Smooth muscle cell (in vitro differentiated cells): Measurements from ENCODE around the gene ZNF165. TPM values are rescaled to one million over a fixed set of nuclear protein-coding genes. Genes with fewer than 3 reads are reported as not detected.

Source experiments
- DNase-seq: peaks from one replicate; lab custom pipeline; 2025; ENCODE audit not compliant: unreplicated experiment; lab: John Stamatoyannopoulos, UW
- H2AFZ ChIP-seq: fragments of 200-600 bp; sonication (generic); 2 replicates; pipeline ENCODE4 v1.6.0; 2016; ENCODE audit warnings: antibody characterized with exemption, low read depth, mild to moderate bottlenecking
- H3F3A ChIP-seq: fragments of 200-600 bp; sonication (generic); 2 replicates; pipeline ENCODE4 v1.6.0; 2017; ENCODE audit warnings: antibody characterized with exemption, low read depth
- H3K27ac ChIP-seq: fragments of 200-600 bp; sonication (generic); 2 replicates; pipeline ENCODE4 v1.5.1; 2016; ENCODE audit warnings: low read depth, mild to moderate bottlenecking
- H3K27me3 ChIP-seq: fragments of 200-600 bp; sonication (generic); 2 replicates; pipeline ENCODE4 v1.6.1; 2016; ENCODE audit warnings: low read depth, mild to moderate bottlenecking
- H3K36me3 ChIP-seq: fragments of 200-600 bp; sonication (generic); 2 replicates; pipeline ENCODE4 v1.5.1; 2016; ENCODE audit warnings: low read depth
- H3K4me1 ChIP-seq: fragments of 200-600 bp; sonication (generic); 2 replicates; pipeline ENCODE4 v1.5.1; 2016; ENCODE audit warnings: low read depth
- H3K4me2 ChIP-seq: fragments of 200-600 bp; sonication (generic); 2 replicates; pipeline ENCODE4 v1.6.0; 2016; ENCODE audit warnings: mild to moderate bottlenecking
- H3K4me3 ChIP-seq: fragments of 200-600 bp; sonication (generic); 2 replicates; pipeline ENCODE4 v1.5.1; 2016; ENCODE audit warnings: mild to moderate bottlenecking
- H3K79me2 ChIP-seq: fragments of 200-600 bp; sonication (generic); 2 replicates; pipeline ENCODE4 v1.6.0; 2016; ENCODE audit warnings: low read depth, mild to moderate bottlenecking
- H3K9ac ChIP-seq: fragments of 200-600 bp; sonication (generic); 2 replicates; pipeline ENCODE4 v1.6.0; 2016; ENCODE audit warnings: low read depth
- H3K9me3 ChIP-seq: fragments of 200-600 bp; sonication (generic); replicated peaks from 2 replicates; pipeline ENCODE4 v1.5.1; 2016; ENCODE audit warnings: low read depth
- H4K20me1 ChIP-seq: fragments of 200-600 bp; sonication (generic); 2 replicates; pipeline ENCODE4 v1.6.0; 2016; ENCODE audit warnings: low read depth
- WGBS: methylation state at CpG from one replicate; pipeline ENCODE4 v1.1.7; 2016; ENCODE audit warnings: low lambda C conversion rate; 5-methylcytosine and 5-hydroxymethylcytosine counted together
- polyA plus RNA-seq: library from polyadenylated mRNA; unstranded; fragments of >200 nt; fragmentation: Nextera tagmentation; extraction: Ambion mirVana; gene quantifications from 2 replicates; pipeline ENCODE4 v1.2.1, GENCODE V29; 2016
- total RNA-seq: library from RNA; depleted of rRNA; stranded (reverse); fragments of >200 nt; gene quantifications from 2 replicates; pipeline ENCODE4 v1.2.3, GENCODE V29; 2014
- TF ChIP-seq, protein P1 (sequence below): fragments of 200-600 bp; sonication (generic); IDR thresholded peaks from 2 replicates; pipeline ENCODE4 v1.5.1; 2017; ENCODE audit warnings: borderline replicate concordance, mild to moderate bottlenecking, antibody characterized with exemption; ENCODE audit not compliant: insufficient read depth, poor library complexity, severe bottlenecking

Gene ZNF165
- total and polyA plus RNA-seq, 2 experiments from 2014 or later, result 0.29 to 0.72 TPM

DNA sequence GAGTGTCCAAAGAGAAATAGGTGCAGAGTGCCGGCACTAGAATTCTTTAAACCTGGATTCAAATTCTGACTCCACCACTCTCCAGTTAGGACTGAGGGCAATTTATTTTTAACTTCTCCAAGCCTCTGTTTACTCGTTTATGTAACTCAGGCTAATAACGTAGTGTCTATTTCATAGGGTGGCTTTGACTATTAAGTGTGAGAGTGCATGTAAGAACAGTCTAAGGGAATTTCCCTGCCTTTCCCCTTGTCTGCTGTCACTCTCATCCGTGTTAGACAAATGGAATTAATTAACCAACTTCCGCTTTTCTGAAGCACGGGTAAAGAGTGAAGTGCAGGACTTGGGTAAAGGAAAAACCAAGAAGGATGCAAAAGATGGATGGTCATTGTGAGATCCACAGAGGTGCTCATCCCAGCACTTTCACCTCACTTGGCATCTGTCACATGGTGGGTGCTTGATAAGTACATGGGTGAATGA is 57.2 kb downstream of the ZNF165 start:
- H3K4me2 ChIP-seq, result peak overlapping the region; percentile 95
- no peaks in the 10 kb centered on the region for H3K36me3 ChIP-seq
- no peaks in the 10 kb centered on the region for H3K9me3 ChIP-seq
- 5% methylated on average over 6 of the region's 6 CpGs for WGBS
- no peaks in the 10 kb centered on the region for H4K20me1 ChIP-seq
- peak overlapping the region; percentile 89 for H3K27ac ChIP-seq
- peak overlapping the region; percentile 97 for H2AFZ ChIP-seq
- H3K79me2 ChIP-seq, result peaks cover 60% of the 10 kb centered on the region
- peak overlapping the region; percentile 90 for H3K4me3 ChIP-seq
- no peaks in the 10 kb centered on the region for H3K27me3 ChIP-seq
- peaks cover 22% of the 10 kb centered on the region for H3K4me1 ChIP-seq
- TF ChIP-seq, protein P1, sequence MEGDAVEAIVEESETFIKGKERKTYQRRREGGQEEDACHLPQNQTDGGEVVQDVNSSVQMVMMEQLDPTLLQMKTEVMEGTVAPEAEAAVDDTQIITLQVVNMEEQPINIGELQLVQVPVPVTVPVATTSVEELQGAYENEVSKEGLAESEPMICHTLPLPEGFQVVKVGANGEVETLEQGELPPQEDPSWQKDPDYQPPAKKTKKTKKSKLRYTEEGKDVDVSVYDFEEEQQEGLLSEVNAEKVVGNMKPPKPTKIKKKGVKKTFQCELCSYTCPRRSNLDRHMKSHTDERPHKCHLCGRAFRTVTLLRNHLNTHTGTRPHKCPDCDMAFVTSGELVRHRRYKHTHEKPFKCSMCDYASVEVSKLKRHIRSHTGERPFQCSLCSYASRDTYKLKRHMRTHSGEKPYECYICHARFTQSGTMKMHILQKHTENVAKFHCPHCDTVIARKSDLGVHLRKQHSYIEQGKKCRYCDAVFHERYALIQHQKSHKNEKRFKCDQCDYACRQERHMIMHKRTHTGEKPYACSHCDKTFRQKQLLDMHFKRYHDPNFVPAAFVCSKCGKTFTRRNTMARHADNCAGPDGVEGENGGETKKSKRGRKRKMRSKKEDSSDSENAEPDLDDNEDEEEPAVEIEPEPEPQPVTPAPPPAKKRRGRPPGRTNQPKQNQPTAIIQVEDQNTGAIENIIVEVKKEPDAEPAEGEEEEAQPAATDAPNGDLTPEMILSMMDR, result no peak
- H3K9ac ChIP-seq, result peak overlapping the region; percentile 96
- DNase-seq, result no peak
- peaks cover 7% of the 10 kb centered on the region for H3F3A ChIP-seq

Other genes starting within 250 kb of the ZNF165 start
- gene OR2B2, start 168.2 kb upstream of the ZNF165 start, total RNA-seq, result not detected in 2 replicates
- gene OR2B2, start 168.2 kb upstream of the ZNF165 start, polyA plus RNA-seq, result not detected in 2 replicates
- not detected in 2 replicates for gene OR2B6, start 123.3 kb upstream of the ZNF165 start, total RNA-seq
- gene OR2B6, start 123.3 kb upstream of the ZNF165 start, polyA plus RNA-seq, result not detected in 2 replicates
- 0.81 and 1.1 TPM in 2 replicates for gene ZSCAN16, start 44.0 kb downstream of the ZNF165 start, total RNA-seq
- gene ZSCAN16, start 44.0 kb downstream of the ZNF165 start, polyA plus RNA-seq, result 0.86 and 3.5 TPM in 2 replicates
- 19.9 and 23.0 TPM in 2 replicates for gene ZKSCAN8, start 61.3 kb downstream of the ZNF165 start, total RNA-seq
- gene ZKSCAN8, start 61.3 kb downstream of the ZNF165 start, polyA plus RNA-seq, result 4.1 and 5.5 TPM in 2 replicates
- 18.3 and 18.4 TPM in 2 replicates for gene ZSCAN9, start 144.7 kb downstream of the ZNF165 start, total RNA-seq
- 7.3 and 12.4 TPM in 2 replicates for gene ZSCAN9, start 144.7 kb downstream of the ZNF165 start, polyA plus RNA-seq
- 4.5 and 5.1 TPM in 2 replicates for gene ZKSCAN4, start 171.7 kb downstream of the ZNF165 start, total RNA-seq
- 5.2 TPM in 2 replicates for gene ZKSCAN4, start 171.7 kb downstream of the ZNF165 start, polyA plus RNA-seq
- gene NKAPL, start 178.7 kb downstream of the ZNF165 start, total RNA-seq, result not detected in 2 replicates
- 0.18 and 0.28 TPM in 2 replicates for gene NKAPL, start 178.7 kb downstream of the ZNF165 start, polyA plus RNA-seq
- 16.1 and 22.4 TPM in 2 replicates for gene ZSCAN26, start 186.6 kb downstream of the ZNF165 start, total RNA-seq
- 7.0 and 10.7 TPM in 2 replicates for gene ZSCAN26, start 186.6 kb downstream of the ZNF165 start, polyA plus RNA-seq
- gene PGBD1, start 201.0 kb downstream of the ZNF165 start, total RNA-seq, result 9.2 and 15.1 TPM in 2 replicates
- 8.1 and 9.7 TPM in 2 replicates for gene PGBD1, start 201.0 kb downstream of the ZNF165 start, polyA plus RNA-seq